ENCODE results near the gene FAM76A. TPM values are rescaled to one million over a fixed set of nuclear protein-coding genes. Genes with fewer than 3 reads are reported as not detected.

The FAM76A gene
- total and polyA plus RNA-seq, 4 donors, result 1.7 to 7.4 (median 4.9) TPM

DNA sequence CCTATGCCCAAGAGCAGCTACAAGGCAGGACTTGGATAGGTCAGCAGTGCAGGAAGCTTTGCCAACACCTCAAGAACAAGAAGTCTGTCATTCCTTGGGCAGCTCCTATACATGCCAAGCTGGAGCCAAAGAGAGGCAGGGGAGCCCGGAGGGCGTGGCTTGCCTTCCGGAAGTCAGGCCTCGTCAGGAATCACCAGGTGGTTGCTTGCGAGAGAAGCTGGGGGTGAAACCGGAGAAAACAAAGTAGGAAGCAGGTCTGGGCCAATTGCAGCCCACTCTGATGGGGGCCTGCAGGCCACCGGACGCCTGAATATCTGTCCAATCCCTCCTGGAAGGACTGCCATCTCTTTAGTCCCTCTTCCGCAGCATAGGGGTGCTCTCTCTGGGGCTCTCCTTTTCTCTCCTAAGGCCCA lies 794 bp upstream of the FAM76A start:
- 85% methylated on average over 9 of the region's 9 CpGs for WGBS
- Histone ChIP-seq H3K36me3 (ENCODE audit: control insufficient read depth in 4 of 4, insufficient read depth in 3 of 4, low read depth in 1 of 4, low read length in 3 of 4) (peaks cover 0 to 6% (median 1%) of the 10 kb centered on the region in 4 donors), H3K9me3 (ENCODE audit: control insufficient read depth in 4 of 4, low read length in 3 of 4) (no peaks in the 10 kb centered on the region), H3K4me3 (ENCODE audit: low read depth in 1 of 3, low read length in 3 of 3) (peak overlapping the region in 2 of 3 donors; percentile 34 to 76), H3K9ac (ENCODE audit: low read depth in 1 of 2, low read length in 2 of 2) (no peak overlapping the region), H3K4me1 (ENCODE audit: control insufficient read depth in 4 of 4, insufficient read depth in 4 of 4, low read length in 3 of 4) (peaks cover 0 to 14% (median 9%) of the 10 kb centered on the region in 4 donors), H3K27me3 (ENCODE audit: control insufficient read depth in 4 of 4, insufficient read depth in 4 of 4, low read length in 3 of 4) (no peaks in the 10 kb centered on the region), H3K27ac (ENCODE audit: low read depth in 1 of 2, low read length in 2 of 2) (peak overlapping the region; percentile 10 to 74)
- TF ChIP-seq JUND (IDR thresholded peaks at IDR 0.05) (no peak), RAD21 (IDR thresholded peaks at IDR 0.05) (no peak), YY1 (IDR thresholded peaks at IDR 0.05) (no peak), GABPA (IDR thresholded peaks at IDR 0.05 in 1 of 2, conservative IDR thresholded peaks at IDR 0.05 in 1 of 2) (no peak), TAF1 (conservative IDR thresholded peaks at IDR 0.05) (no peak), FOXA2 (IDR thresholded peaks at IDR 0.05) (no peak)
- TF ChIP-seq, protein P1, sequence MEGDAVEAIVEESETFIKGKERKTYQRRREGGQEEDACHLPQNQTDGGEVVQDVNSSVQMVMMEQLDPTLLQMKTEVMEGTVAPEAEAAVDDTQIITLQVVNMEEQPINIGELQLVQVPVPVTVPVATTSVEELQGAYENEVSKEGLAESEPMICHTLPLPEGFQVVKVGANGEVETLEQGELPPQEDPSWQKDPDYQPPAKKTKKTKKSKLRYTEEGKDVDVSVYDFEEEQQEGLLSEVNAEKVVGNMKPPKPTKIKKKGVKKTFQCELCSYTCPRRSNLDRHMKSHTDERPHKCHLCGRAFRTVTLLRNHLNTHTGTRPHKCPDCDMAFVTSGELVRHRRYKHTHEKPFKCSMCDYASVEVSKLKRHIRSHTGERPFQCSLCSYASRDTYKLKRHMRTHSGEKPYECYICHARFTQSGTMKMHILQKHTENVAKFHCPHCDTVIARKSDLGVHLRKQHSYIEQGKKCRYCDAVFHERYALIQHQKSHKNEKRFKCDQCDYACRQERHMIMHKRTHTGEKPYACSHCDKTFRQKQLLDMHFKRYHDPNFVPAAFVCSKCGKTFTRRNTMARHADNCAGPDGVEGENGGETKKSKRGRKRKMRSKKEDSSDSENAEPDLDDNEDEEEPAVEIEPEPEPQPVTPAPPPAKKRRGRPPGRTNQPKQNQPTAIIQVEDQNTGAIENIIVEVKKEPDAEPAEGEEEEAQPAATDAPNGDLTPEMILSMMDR (IDR thresholded peaks at IDR 0.05; ENCODE audit: low read depth, low read length, missing input control), result no peak
- TF ChIP-seq, protein P2, sequence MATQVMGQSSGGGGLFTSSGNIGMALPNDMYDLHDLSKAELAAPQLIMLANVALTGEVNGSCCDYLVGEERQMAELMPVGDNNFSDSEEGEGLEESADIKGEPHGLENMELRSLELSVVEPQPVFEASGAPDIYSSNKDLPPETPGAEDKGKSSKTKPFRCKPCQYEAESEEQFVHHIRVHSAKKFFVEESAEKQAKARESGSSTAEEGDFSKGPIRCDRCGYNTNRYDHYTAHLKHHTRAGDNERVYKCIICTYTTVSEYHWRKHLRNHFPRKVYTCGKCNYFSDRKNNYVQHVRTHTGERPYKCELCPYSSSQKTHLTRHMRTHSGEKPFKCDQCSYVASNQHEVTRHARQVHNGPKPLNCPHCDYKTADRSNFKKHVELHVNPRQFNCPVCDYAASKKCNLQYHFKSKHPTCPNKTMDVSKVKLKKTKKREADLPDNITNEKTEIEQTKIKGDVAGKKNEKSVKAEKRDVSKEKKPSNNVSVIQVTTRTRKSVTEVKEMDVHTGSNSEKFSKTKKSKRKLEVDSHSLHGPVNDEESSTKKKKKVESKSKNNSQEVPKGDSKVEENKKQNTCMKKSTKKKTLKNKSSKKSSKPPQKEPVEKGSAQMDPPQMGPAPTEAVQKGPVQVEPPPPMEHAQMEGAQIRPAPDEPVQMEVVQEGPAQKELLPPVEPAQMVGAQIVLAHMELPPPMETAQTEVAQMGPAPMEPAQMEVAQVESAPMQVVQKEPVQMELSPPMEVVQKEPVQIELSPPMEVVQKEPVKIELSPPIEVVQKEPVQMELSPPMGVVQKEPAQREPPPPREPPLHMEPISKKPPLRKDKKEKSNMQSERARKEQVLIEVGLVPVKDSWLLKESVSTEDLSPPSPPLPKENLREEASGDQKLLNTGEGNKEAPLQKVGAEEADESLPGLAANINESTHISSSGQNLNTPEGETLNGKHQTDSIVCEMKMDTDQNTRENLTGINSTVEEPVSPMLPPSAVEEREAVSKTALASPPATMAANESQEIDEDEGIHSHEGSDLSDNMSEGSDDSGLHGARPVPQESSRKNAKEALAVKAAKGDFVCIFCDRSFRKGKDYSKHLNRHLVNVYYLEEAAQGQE (IDR thresholded peaks at IDR 0.05), result no peak
- TF ChIP-seq, protein P3, sequence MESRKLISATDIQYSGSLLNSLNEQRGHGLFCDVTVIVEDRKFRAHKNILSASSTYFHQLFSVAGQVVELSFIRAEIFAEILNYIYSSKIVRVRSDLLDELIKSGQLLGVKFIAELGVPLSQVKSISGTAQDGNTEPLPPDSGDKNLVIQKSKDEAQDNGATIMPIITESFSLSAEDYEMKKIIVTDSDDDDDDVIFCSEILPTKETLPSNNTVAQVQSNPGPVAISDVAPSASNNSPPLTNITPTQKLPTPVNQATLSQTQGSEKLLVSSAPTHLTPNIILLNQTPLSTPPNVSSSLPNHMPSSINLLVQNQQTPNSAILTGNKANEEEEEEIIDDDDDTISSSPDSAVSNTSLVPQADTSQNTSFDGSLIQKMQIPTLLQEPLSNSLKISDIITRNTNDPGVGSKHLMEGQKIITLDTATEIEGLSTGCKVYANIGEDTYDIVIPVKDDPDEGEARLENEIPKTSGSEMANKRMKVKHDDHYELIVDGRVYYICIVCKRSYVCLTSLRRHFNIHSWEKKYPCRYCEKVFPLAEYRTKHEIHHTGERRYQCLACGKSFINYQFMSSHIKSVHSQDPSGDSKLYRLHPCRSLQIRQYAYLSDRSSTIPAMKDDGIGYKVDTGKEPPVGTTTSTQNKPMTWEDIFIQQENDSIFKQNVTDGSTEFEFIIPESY (IDR thresholded peaks at IDR 0.05), result no peak
- TF ChIP-seq, protein P4, sequence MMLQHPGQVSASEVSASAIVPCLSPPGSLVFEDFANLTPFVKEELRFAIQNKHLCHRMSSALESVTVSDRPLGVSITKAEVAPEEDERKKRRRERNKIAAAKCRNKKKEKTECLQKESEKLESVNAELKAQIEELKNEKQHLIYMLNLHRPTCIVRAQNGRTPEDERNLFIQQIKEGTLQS (IDR thresholded peaks at IDR 0.05), result no peak
- DNase-seq (ENCODE audit: low spot score), result peak; percentile 33

DNA sequence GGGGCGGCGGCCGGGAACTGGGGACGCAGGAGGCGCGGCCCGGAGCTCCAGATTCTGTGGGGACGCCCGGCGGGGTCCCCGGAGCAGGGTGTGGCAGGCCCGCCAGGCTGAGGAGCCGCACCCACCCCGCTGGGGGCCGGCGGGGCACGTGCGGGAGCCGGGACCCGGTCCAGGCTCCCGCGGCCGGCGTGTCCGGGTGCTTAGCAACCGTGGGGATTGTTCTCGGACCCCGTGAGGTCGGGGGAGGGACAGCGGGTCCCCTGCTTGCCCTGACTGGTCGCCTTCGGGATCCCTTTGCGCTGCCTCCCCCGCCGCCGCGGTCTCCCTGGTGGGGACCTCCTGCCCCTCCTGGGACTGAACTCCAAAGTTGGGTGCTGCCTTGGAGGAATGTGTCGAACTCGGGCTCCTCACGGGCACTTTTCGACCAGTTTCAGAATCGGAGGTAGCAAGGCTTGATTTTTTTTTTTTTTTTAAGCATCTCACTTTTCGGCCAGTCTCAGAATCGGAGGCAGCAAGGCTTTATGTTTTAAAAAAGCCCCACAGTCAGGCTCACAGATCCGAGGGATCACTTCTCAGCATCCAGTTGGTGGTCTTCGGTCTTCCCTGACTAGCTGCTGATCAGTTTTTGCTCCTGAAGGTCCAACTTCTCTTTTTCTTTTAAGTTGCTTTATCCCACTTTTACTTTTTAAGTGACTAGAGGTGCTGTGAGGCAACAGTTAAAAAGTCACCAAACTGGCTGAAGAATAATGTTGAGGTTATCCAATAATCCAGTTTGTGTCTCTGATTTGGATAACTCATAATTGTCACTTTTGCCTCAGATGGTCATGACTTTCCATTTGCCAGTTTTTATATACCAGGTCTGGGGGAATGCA lies 648 bp downstream of the FAM76A start:
- Histone ChIP-seq H3K9ac (ENCODE audit: low read depth in 1 of 2, low read length in 2 of 2) (peak overlapping the region; percentile 72 to 88), H3K9me3 (ENCODE audit: control insufficient read depth in 4 of 4, low read length in 3 of 4) (no peaks in the 10 kb centered on the region), H3K4me3 (ENCODE audit: low read depth in 1 of 3, low read length in 3 of 3) (peak overlapping the region; percentile 81 to 100 (median 91)), H3K27me3 (ENCODE audit: control insufficient read depth in 4 of 4, insufficient read depth in 4 of 4, low read length in 3 of 4) (no peaks in the 10 kb centered on the region), H3K36me3 (ENCODE audit: control insufficient read depth in 4 of 4, insufficient read depth in 3 of 4, low read depth in 1 of 4, low read length in 3 of 4) (peaks cover 0 to 6% (median 1%) of the 10 kb centered on the region in 4 donors), H3K4me1 (ENCODE audit: control insufficient read depth in 4 of 4, insufficient read depth in 4 of 4, low read length in 3 of 4) (peaks cover 0 to 11% (median 8%) of the 10 kb centered on the region in 4 donors), H3K27ac (ENCODE audit: low read depth in 1 of 2, low read length in 2 of 2) (peak overlapping the region; percentile 77 to 85)
- peak; percentile 61 for DNase-seq (ENCODE audit: low spot score)
- WGBS, result under 1% methylated on average over 46 of the region's 46 CpGs
- TF ChIP-seq, protein P3 (IDR thresholded peaks at IDR 0.05), result no peak
- TF ChIP-seq, protein P1 (IDR thresholded peaks at IDR 0.05; ENCODE audit: low read depth, low read length, missing input control), result peak; percentile 2
- TF ChIP-seq HNF4G (IDR thresholded peaks at IDR 0.05), result no peak
- TF ChIP-seq, protein P2 (IDR thresholded peaks at IDR 0.05), result no peak
- TF ChIP-seq RAD21 (IDR thresholded peaks at IDR 0.05), result peak in 1 of 2 donors; percentile 3
- no peak for TF ChIP-seq RXRA (IDR thresholded peaks at IDR 0.05)
